GM12801 (cell line): Measurements from ENCODE around the gene TACR1.

Source experiments
- TF ChIP-seq, protein P1 (sequence below): IDR thresholded peaks from one replicate; pipeline ENCODE4 v1.5.1; 2011; ENCODE audit warnings: control low read depth; ENCODE audit not compliant: insufficient read length; ENCODE audit errors: extremely low read depth

TACR1 gene

DNA sequence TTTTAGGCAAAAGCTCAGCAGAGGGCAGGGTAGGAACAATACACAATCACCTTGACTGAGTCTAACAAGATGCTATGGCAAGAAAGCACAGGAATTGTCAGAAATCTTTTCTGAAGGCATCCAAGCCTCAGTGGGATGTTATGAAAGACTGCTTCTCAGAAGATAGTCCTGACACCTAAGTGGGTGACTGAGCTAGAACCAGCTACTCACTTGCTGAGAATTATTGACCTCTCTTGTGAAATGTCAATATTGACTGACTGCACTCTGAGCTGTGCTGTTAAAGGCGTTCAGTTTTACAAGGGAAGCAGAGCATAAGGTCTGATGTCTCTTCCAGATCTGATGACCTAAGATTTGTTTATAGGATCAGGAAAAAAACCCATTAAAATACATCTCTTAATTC lies 46.1 kb downstream of the TACR1 start:
- TF ChIP-seq, protein P1, sequence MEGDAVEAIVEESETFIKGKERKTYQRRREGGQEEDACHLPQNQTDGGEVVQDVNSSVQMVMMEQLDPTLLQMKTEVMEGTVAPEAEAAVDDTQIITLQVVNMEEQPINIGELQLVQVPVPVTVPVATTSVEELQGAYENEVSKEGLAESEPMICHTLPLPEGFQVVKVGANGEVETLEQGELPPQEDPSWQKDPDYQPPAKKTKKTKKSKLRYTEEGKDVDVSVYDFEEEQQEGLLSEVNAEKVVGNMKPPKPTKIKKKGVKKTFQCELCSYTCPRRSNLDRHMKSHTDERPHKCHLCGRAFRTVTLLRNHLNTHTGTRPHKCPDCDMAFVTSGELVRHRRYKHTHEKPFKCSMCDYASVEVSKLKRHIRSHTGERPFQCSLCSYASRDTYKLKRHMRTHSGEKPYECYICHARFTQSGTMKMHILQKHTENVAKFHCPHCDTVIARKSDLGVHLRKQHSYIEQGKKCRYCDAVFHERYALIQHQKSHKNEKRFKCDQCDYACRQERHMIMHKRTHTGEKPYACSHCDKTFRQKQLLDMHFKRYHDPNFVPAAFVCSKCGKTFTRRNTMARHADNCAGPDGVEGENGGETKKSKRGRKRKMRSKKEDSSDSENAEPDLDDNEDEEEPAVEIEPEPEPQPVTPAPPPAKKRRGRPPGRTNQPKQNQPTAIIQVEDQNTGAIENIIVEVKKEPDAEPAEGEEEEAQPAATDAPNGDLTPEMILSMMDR: no peak

DNA sequence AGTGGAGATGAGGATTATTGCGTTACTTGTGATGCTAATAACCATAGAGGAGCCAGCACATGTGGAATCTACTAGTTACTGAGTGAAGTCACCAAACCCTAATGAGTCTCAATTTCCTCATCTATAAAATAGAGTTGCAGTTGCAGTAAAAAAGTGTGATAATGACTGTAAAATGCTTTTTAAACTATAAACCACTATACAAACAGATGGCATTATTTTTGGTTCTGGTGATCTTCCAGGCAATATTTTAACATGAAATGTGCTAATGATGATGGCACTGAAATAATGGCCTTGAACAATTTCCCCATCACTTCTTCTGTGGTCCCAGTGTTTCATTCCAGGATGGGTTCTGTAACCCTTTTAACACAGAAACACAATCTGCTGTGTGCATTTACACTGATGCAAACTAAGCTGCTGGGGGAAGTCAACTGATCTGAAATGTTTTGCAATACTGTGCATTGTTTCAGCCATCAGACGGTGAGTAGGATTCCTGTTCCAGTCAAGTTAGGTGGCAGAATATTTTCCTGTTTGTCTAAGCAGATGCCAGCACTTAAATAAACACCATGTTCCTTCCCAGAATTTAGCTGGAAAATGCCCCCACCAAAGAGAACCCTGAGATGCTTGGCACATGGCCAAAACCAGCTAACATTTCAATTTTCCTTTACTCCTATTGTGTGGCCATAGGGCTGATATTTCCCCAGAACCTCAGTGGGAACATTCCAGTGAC lies 52.6 kb downstream of the TACR1 start:
- TF ChIP-seq, protein P1: no peak

DNA sequence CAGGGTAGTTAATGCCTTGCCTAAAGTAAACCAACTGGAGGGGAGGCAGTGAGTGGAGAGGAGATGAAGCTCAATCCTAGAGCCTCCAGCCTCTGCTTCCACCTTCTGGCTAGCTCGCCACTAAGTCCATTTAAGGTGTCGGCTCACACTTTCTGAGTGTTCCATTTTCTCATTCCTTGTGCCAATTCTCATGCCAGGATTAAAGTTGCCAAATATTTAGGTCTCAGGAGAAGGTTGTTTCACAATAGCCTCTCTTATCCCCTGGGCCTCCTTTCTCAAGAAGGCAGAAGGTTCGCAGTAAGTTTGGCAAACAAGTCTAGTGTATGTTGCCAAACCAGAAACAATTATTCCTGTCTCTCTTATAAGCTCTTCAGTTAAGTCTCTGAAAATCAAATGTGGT lies 57.2 kb downstream of the TACR1 start:
- TF ChIP-seq, protein P1: no peak

DNA sequence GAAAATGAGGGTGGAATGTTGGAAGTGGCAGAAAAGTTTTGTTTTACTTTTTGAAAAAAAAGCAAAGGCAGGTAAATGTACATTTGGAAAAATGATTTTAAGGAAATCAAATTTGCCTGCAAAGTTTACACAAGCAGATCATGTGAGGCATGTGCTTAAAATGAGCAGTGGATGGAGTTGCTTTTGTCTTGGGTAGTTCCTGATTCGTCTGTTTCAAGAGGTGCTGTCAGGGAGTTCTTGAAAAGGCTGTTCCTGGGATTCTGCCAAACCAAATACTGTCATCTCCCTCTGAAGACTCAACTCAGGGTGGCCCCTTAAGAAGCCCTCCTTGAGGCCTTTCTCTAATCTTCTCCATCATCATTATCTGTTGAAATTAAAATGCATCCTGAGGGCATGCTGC lies 59.0 kb downstream of the TACR1 start:
- TF ChIP-seq, protein P1: no peak

DNA sequence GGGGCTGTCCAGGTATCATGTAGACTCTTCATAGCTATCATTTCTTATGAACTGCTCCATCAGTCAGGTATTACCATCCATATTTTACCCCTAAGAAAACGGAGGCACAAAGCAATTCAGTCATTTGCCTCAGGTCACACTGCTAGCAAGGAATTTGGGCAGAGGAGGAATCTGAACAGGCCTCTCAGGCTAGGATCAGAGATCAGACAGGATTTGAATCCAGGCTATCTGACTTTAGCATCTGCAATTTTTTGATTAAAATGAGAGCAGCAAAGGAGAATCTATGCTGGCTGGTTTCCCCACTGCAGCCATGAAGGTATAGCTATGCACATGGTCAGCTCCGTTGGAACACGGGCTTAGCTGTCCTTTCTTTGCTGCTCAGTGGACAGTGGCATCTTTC lies 60.1 kb downstream of the TACR1 start:
- TF ChIP-seq, protein P1: no peak

DNA sequence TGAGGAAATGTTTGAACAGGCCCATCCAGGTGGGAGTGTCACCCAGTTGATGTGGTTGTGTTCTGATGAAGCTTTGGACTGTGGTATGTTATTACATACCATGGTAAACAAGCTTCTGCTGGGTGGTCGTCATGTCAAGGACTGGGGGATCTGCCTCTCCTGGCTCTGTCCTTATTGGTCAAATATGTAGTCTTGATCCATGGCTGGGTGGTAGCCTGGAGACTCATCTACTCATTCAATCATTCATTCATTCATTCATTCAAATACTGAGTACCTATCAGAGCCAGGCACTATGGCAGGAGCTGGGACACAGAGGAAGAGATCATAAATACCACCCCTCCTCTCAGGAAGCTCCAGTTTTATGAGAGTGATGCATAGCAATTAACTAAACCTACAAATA lies 60.8 kb downstream of the TACR1 start:
- TF ChIP-seq, protein P1: no peak

DNA sequence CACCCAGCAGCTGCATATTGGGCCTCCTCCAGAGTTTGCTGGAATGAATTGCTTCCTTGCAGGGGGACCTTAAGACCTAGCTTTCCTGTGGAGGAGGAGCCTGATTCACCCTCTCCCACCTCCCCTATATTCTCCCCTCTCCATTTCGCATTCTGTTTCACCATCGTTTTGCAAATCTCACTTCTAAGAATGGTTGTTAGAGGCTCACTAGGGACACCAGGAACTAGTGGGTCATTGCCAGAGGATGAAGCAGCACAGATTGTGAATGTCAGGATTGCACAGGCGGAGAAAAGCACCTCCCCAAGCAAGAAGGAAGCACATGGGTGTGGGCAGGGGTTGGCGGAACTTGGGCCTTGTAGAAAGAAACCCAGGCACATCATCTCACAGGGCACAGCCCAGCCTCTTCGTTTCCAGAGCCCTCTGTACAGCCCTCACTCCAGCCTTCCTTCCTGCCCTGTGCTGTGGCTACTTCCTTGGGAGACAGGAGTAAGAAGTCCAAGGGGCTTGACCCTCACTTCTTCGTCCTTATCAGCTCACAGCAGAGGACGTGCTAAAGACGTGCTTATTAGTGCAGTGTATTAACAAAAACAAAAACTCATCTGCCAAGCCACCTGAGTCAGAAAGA lies 63.4 kb downstream of the TACR1 start:
- TF ChIP-seq, protein P1: no peak
